Endodermal cell (in vitro differentiated cells): ENCODE results near the gene MRC2. TPM values are rescaled to one million over a fixed set of nuclear protein-coding genes. Genes with fewer than 3 reads are reported as not detected.

Experiments used
- DNase-seq: peaks from one replicate; pipeline ENCODE4 v3.0.0-alpha.2; 2017
- H3K27ac ChIP-seq: 2 replicates; pipeline ENCODE4 v1.5.1; 2013; ENCODE audit warnings: mild to moderate bottlenecking, low read depth, low read length, moderate library complexity
- H3K27me3 ChIP-seq: 2 replicates; pipeline ENCODE4 v1.6.1; 2013; ENCODE audit warnings: mild to moderate bottlenecking, low read length, moderate library complexity; ENCODE audit not compliant: insufficient read depth, control insufficient read depth, poor library complexity, severe bottlenecking
- H3K36me3 ChIP-seq: 2 replicates; pipeline ENCODE4 v1.7.0; 2013; ENCODE audit warnings: mild to moderate bottlenecking, low read length, moderate library complexity; ENCODE audit not compliant: control insufficient read depth, insufficient read depth
- H3K4me1 ChIP-seq: one replicate; pipeline ENCODE4 v1.7.0; 2013; ENCODE audit warnings: low read length; ENCODE audit not compliant: control insufficient read depth, insufficient read depth
- H3K4me3 ChIP-seq: 2 replicates; pipeline ENCODE4 v1.5.1; 2013; ENCODE audit warnings: mild to moderate bottlenecking, low read length, moderate library complexity
- H3K9ac ChIP-seq: 2 replicates; pipeline ENCODE4 v1.6.1; 2013; ENCODE audit warnings: mild to moderate bottlenecking, low read length, moderate library complexity; ENCODE audit not compliant: poor library complexity, severe bottlenecking; ENCODE audit errors: extremely low read depth
- H3K9me3 ChIP-seq: 2 replicates; pipeline ENCODE4 v1.6.1; 2013; ENCODE audit warnings: mild to moderate bottlenecking, low read length, moderate library complexity; ENCODE audit not compliant: control insufficient read depth
- H3K27ac Mint-ChIP-seq: 2 replicates; pipeline ENCODE4 v1.8.0; 2020; ENCODE audit warnings: mixed read lengths
- H3K27me3 Mint-ChIP-seq: 2 replicates; pipeline ENCODE4 v1.8.0; 2021; ENCODE audit warnings: mild to moderate bottlenecking, mixed read lengths; ENCODE audit not compliant: insufficient read depth
- H3K36me3 Mint-ChIP-seq: 2 replicates; pipeline ENCODE4 v1.8.0; 2020; ENCODE audit warnings: low read depth, mixed read lengths
- H3K4me1 Mint-ChIP-seq: 2 replicates; pipeline ENCODE4 v1.8.0; 2020; ENCODE audit warnings: mixed read lengths
- H3K4me3 Mint-ChIP-seq: 2 replicates; pipeline ENCODE4 v1.8.0; 2020; ENCODE audit warnings: mild to moderate bottlenecking, moderate library complexity, mixed read lengths
- H3K9me3 Mint-ChIP-seq: 2 replicates; pipeline ENCODE4 v1.8.0; 2020; ENCODE audit warnings: mild to moderate bottlenecking, mixed read lengths
- CTCF ChIP-seq: fragments of 200-600 bp; sonication (generic); conservative IDR thresholded peaks from 2 replicates; pipeline ENCODE4 v1.5.0; 2021; ENCODE audit warnings: antibody characterized with exemption, mild to moderate bottlenecking
- WGBS, 2 experiments: methylation state at CpG; one replicate each; pipeline versions ENCODE4 v1.1.5 to v1.1.7; 2013; ENCODE audit warnings: missing lambda C conversion rate in 2 of 2, mixed read lengths in 1 of 2; ENCODE audit not compliant: insufficient coverage in 1 of 2, insufficient read length in 1 of 2; 5-methylcytosine and 5-hydroxymethylcytosine counted together
- total RNA-seq, 2 donors: library from RNA; stranded (reverse); fragmentation: NEBNext Ultra II Directional in 1 of 2; extraction: Animal tissue kit (Norgen Biotek cat#: 25700) in 1 of 2; gene quantifications; 2 replicates in 1 of 2; 3 replicates in 1 of 2; pipeline ENCODE4 v1.2.1, GENCODE V29; 2021

Gene MRC2
- total RNA-seq, 2 donors from 2014 or later, result 103 to 165 TPM

- Mint-ChIP-seq H3K27me3 (no peaks in the 10 kb centered on the region), H3K4me3 (no peak overlapping the region), H3K4me1 (peaks cover 7% of the 10 kb centered on the region), H3K9me3 (peaks cover 3% of the 10 kb centered on the region), H3K27ac (no peak overlapping the region), H3K36me3 (no peaks in the 10 kb centered on the region)
- Histone ChIP-seq H3K36me3 (no peaks in the 10 kb centered on the region), H3K27me3 (no peaks in the 10 kb centered on the region), H3K9me3 (no peaks in the 10 kb centered on the region), H3K27ac (no peak overlapping the region), H3K4me3 (no peak overlapping the region), H3K9ac (no peak overlapping the region), H3K4me1 (no peaks in the 10 kb centered on the region)
- TF ChIP-seq CTCF, result no peak
- 92 to 93% methylated on average over 2 to 4 of the region's 5 CpGs for WGBS, 2 experiments
- no peak for DNase-seq
Measured at GRCh38 chr17:62725791-62726249, 98.3 kb downstream of the MRC2 start.

GRCh38 chr17:62727916-62728672 lies 100.6 kb downstream of the MRC2 start:
- DNase-seq, result peak; percentile 59
- Histone ChIP-seq H3K9me3 (no peaks in the 10 kb centered on the region), H3K9ac (no peak overlapping the region), H3K36me3 (no peaks in the 10 kb centered on the region), H3K27ac (no peak overlapping the region), H3K4me3 (no peak overlapping the region), H3K4me1 (no peaks in the 10 kb centered on the region), H3K27me3 (no peaks in the 10 kb centered on the region)
- H3K4me1 Mint-ChIP-seq, result peaks cover 7% of the 10 kb centered on the region
- no peak overlapping the region for H3K4me3 Mint-ChIP-seq
- no peaks in the 10 kb centered on the region for H3K27me3 Mint-ChIP-seq
- no peaks in the 10 kb centered on the region for H3K36me3 Mint-ChIP-seq
- peak; percentile 42 for TF ChIP-seq CTCF
- WGBS, 2 experiments, result 72 to 92% methylated on average over 3 to 6 of the region's 6 CpGs
- H3K9me3 Mint-ChIP-seq, result peaks cover 3% of the 10 kb centered on the region
- no peak overlapping the region for H3K27ac Mint-ChIP-seq

- Histone ChIP-seq H3K4me1 (no peaks in the 10 kb centered on the region), H3K9me3 (no peaks in the 10 kb centered on the region), H3K36me3 (no peaks in the 10 kb centered on the region), H3K27me3 (no peaks in the 10 kb centered on the region), H3K9ac (no peak overlapping the region), H3K4me3 (no peak overlapping the region), H3K27ac (no peak overlapping the region)
- Mint-ChIP-seq H3K9me3 (peaks cover 3% of the 10 kb centered on the region), H3K27ac (no peak overlapping the region), H3K36me3 (no peaks in the 10 kb centered on the region), H3K4me1 (no peaks in the 10 kb centered on the region), H3K27me3 (no peaks in the 10 kb centered on the region), H3K4me3 (no peak overlapping the region)
- DNase-seq, result no peak
- no peak for TF ChIP-seq CTCF
- 85 to 96% methylated on average over 2 to 4 of the region's 5 CpGs for WGBS, 2 experiments
Measured at GRCh38 chr17:62732125-62732524, 104.7 kb downstream of the MRC2 start.
